ENCODE results near the gene CDK6. TPM values are rescaled to one million over a fixed set of nuclear protein-coding genes. Genes with fewer than 3 reads are reported as not detected.

The CDK6 gene
- total RNA-seq, 2 donors from 2014 or later: 28.5 to 36.6 TPM

GRCh38 chr7:92665926-92666325 is 170.4 kb downstream of the CDK6 start:
- 62 to 72% methylated on average over 2 of the region's 2 CpGs for WGBS, 2 experiments (ENCODE audit: insufficient coverage in 1 of 2, insufficient read length in 1 of 2)

GRCh38 chr7:92661651-92662050 is 174.7 kb downstream of the CDK6 start:
- no peak overlapping the region for H3K27ac Mint-ChIP-seq
- no peak overlapping the region for H3K4me3 Mint-ChIP-seq
- Histone ChIP-seq H3K9me3 (ENCODE audit: control insufficient read depth, low read length) (no peaks in the 10 kb centered on the region), H3K4me1 (ENCODE audit: control insufficient read depth, insufficient read depth, low read length) (no peaks in the 10 kb centered on the region), H3K9ac (ENCODE audit: extremely low read depth, low read length, poor library complexity, severe bottlenecking) (no peak overlapping the region), H3K4me3 (ENCODE audit: low read length) (no peak overlapping the region), H3K27me3 (ENCODE audit: control insufficient read depth, insufficient read depth, low read length, poor library complexity, severe bottlenecking) (no peaks in the 10 kb centered on the region), H3K27ac (ENCODE audit: low read depth, low read length) (no peak overlapping the region), H3K36me3 (ENCODE audit: control insufficient read depth, insufficient read depth, low read length) (peaks cover 18% of the 10 kb centered on the region)
- H3K4me1 Mint-ChIP-seq: no peaks in the 10 kb centered on the region
- TF ChIP-seq CTCF (conservative IDR thresholded peaks at IDR 0.05): no peak
- no peak for DNase-seq
- H3K36me3 Mint-ChIP-seq (ENCODE audit: low read depth): no peaks in the 10 kb centered on the region
- H3K9me3 Mint-ChIP-seq: no peaks in the 10 kb centered on the region
- no peaks in the 10 kb centered on the region for H3K27me3 Mint-ChIP-seq (ENCODE audit: insufficient read depth)
- WGBS, 2 experiments (ENCODE audit: insufficient coverage in 1 of 2, insufficient read length in 1 of 2): 92 to 100% methylated on average over 1 of the region's 1 CpG

More at GRCh38 chr7:92665926-92666325, 170.4 kb downstream of the CDK6 start:
- H3K9me3 ChIP-seq (ENCODE audit: control insufficient read depth, low read length): no peaks in the 10 kb centered on the region
- no peak overlapping the region for H3K4me3 ChIP-seq (ENCODE audit: low read length)
- H3K9ac ChIP-seq (ENCODE audit: extremely low read depth, low read length, poor library complexity, severe bottlenecking): no peak overlapping the region
- Mint-ChIP-seq H3K4me3 (no peak overlapping the region), H3K36me3 (ENCODE audit: low read depth) (peaks cover 3% of the 10 kb centered on the region), H3K27ac (no peak overlapping the region), H3K27me3 (ENCODE audit: insufficient read depth) (no peaks in the 10 kb centered on the region), H3K4me1 (no peaks in the 10 kb centered on the region), H3K9me3 (no peaks in the 10 kb centered on the region)
- TF ChIP-seq CTCF (conservative IDR thresholded peaks at IDR 0.05): no peak
- H3K4me1 ChIP-seq (ENCODE audit: control insufficient read depth, insufficient read depth, low read length): no peaks in the 10 kb centered on the region
- no peak for DNase-seq
- H3K36me3 ChIP-seq (ENCODE audit: control insufficient read depth, insufficient read depth, low read length): peaks cover 24% of the 10 kb centered on the region
- no peak overlapping the region for H3K27ac ChIP-seq (ENCODE audit: low read depth, low read length)
- no peaks in the 10 kb centered on the region for H3K27me3 ChIP-seq (ENCODE audit: control insufficient read depth, insufficient read depth, low read length, poor library complexity, severe bottlenecking)

GRCh38 chr7:92658671-92659070 is 177.7 kb downstream of the CDK6 start:
- H3K9me3 Mint-ChIP-seq: no peaks in the 10 kb centered on the region
- no peaks in the 10 kb centered on the region for H3K36me3 Mint-ChIP-seq (ENCODE audit: low read depth)
- H3K27ac Mint-ChIP-seq: no peak overlapping the region
- H3K27me3 Mint-ChIP-seq (ENCODE audit: insufficient read depth): no peaks in the 10 kb centered on the region
- H3K4me3 Mint-ChIP-seq: no peak overlapping the region
- no peaks in the 10 kb centered on the region for H3K27me3 ChIP-seq (ENCODE audit: control insufficient read depth, insufficient read depth, low read length, poor library complexity, severe bottlenecking)
- 94 to 98% methylated on average over 4 of the region's 4 CpGs for WGBS, 2 experiments (ENCODE audit: insufficient coverage in 1 of 2, insufficient read length in 1 of 2)
- H3K9ac ChIP-seq (ENCODE audit: extremely low read depth, low read length, poor library complexity, severe bottlenecking): no peak overlapping the region
- no peaks in the 10 kb centered on the region for H3K4me1 Mint-ChIP-seq
- TF ChIP-seq CTCF (conservative IDR thresholded peaks at IDR 0.05): no peak
- DNase-seq: no peak
- peaks cover 10% of the 10 kb centered on the region for H3K36me3 ChIP-seq (ENCODE audit: control insufficient read depth, insufficient read depth, low read length)
- H3K4me1 ChIP-seq (ENCODE audit: control insufficient read depth, insufficient read depth, low read length): no peaks in the 10 kb centered on the region
- no peak overlapping the region for H3K27ac ChIP-seq (ENCODE audit: low read depth, low read length)
- no peaks in the 10 kb centered on the region for H3K9me3 ChIP-seq (ENCODE audit: control insufficient read depth, low read length)
- H3K4me3 ChIP-seq (ENCODE audit: low read length): no peak overlapping the region
